Neuronal stem cell (in vitro differentiated cells): ENCODE measurements around the gene MLLT3.

Experiments used
- DNase-seq: peaks from one replicate; pipeline ENCODE4 v3.0.0-alpha.2; 2013; ENCODE audit warnings: low spot score
- H2AFZ ChIP-seq: one replicate; pipeline ENCODE4 v1.6.1; 2013; ENCODE audit warnings: mild to moderate bottlenecking, low read length, inconsistent platforms
- H2AK5ac ChIP-seq: 2 replicates; pipeline ENCODE4 v1.6.1; 2013; ENCODE audit warnings: low read depth, mild to moderate bottlenecking, inconsistent platforms, low read length, moderate library complexity, mixed read lengths
- H2BK120ac ChIP-seq: 2 replicates; pipeline ENCODE4 v1.6.1; 2013; ENCODE audit warnings: low read depth, mild to moderate bottlenecking, inconsistent platforms, low read length, moderate library complexity, mixed read lengths
- H2BK12ac ChIP-seq: one replicate; pipeline ENCODE4 v1.6.1; 2013; ENCODE audit warnings: low read length, inconsistent platforms
- H2BK15ac ChIP-seq: 2 replicates; pipeline ENCODE4 v1.6.1; 2013; ENCODE audit warnings: mild to moderate bottlenecking, low read length, inconsistent platforms, mixed read lengths
- H2BK5ac ChIP-seq: one replicate; pipeline ENCODE4 v1.6.1; 2013; ENCODE audit warnings: inconsistent platforms, mild to moderate bottlenecking, low read length, moderate library complexity
- H3K14ac ChIP-seq: one replicate; pipeline ENCODE4 v1.6.1; 2013; ENCODE audit warnings: low read length, inconsistent platforms
- H3K18ac ChIP-seq: 2 replicates; pipeline ENCODE4 v1.6.1; 2013; ENCODE audit warnings: low read length, inconsistent platforms
- H3K23ac ChIP-seq: 2 replicates; pipeline ENCODE4 v1.6.1; 2013; ENCODE audit warnings: low read depth, mild to moderate bottlenecking, mixed read lengths, low read length, inconsistent platforms; ENCODE audit not compliant: poor library complexity
- H3K27ac ChIP-seq: replicated peaks from 3 replicates; pipeline ENCODE4 v1.5.1; 2013; ENCODE audit warnings: low read length, inconsistent platforms
- H3K27me3 ChIP-seq, 3 experiments: 2 replicates each; pipeline ENCODE4 v1.6.1; 2013; ENCODE audit warnings: low read length in 3 of 3, mild to moderate bottlenecking in 2 of 3, inconsistent platforms in 1 of 3, low read depth in 1 of 3, mixed read lengths in 1 of 3, moderate library complexity in 1 of 3; ENCODE audit not compliant: control insufficient read depth in 3 of 3, insufficient read depth in 3 of 3
- H3K36me3 ChIP-seq, 2 donors: replicated peaks in 1 of 2; 2 replicates each; pipeline ENCODE4 v1.6.1; 2013; ENCODE audit warnings: low read length in 2 of 2; ENCODE audit not compliant: control insufficient read depth in 2 of 2, insufficient read depth in 2 of 2
- H3K4ac ChIP-seq: 2 replicates; pipeline ENCODE4 v1.6.1; 2013; ENCODE audit warnings: inconsistent platforms, mild to moderate bottlenecking, low read length, moderate library complexity
- H3K4me1 ChIP-seq, 2 donors: 1 replicate in 1 of 2; 2 replicates in 1 of 2; pipeline ENCODE4 v1.6.1; 2013; ENCODE audit warnings: low read length in 2 of 2, low read depth in 1 of 2; ENCODE audit not compliant: control insufficient read depth in 2 of 2, insufficient read depth in 1 of 2
- H3K4me2 ChIP-seq: one replicate; pipeline ENCODE4 v1.6.1; 2013; ENCODE audit warnings: mild to moderate bottlenecking, low read length, inconsistent platforms; ENCODE audit not compliant: insufficient read depth, poor library complexity, severe bottlenecking
- H3K4me3 ChIP-seq, 2 donors: 2 replicates each; pipeline ENCODE4 v1.5.1; 2013; ENCODE audit warnings: low read length in 2 of 2, mild to moderate bottlenecking in 2 of 2, inconsistent platforms in 1 of 2, moderate library complexity in 1 of 2
- H3K79me1 ChIP-seq: one replicate; pipeline ENCODE4 v1.6.1; 2013; ENCODE audit warnings: low read depth, mild to moderate bottlenecking, inconsistent platforms, low read length, moderate library complexity
- H3K9ac ChIP-seq: one replicate; pipeline ENCODE4 v1.6.1; 2013; ENCODE audit warnings: mild to moderate bottlenecking, low read depth, low read length, inconsistent platforms; ENCODE audit not compliant: poor library complexity
- H3K9me3 ChIP-seq, 2 donors: replicated peaks in 1 of 2; 2 replicates each; pipeline versions ENCODE3 to v1.6.1; 2013; ENCODE audit warnings: low read length in 2 of 2, mild to moderate bottlenecking in 2 of 2, inconsistent platforms in 1 of 2, low read depth in 1 of 2, mixed read lengths in 1 of 2, moderate library complexity in 1 of 2; ENCODE audit not compliant: control insufficient read depth in 2 of 2, insufficient read depth in 1 of 2
- H4K8ac ChIP-seq: one replicate; pipeline ENCODE4 v1.6.1; 2013; ENCODE audit warnings: low read depth, mild to moderate bottlenecking, inconsistent platforms, low read length, moderate library complexity
- H4K91ac ChIP-seq: one replicate; pipeline ENCODE4 v1.6.1; 2013; ENCODE audit warnings: low read length, low read depth, mild to moderate bottlenecking, inconsistent platforms; ENCODE audit not compliant: poor library complexity
- WGBS, 2 donors: extraction: QIAGEN DNeasy Blood & Tissue Kit; methylation state at CpG; one replicate each; pipeline ENCODE4 v1.1.7; 2013; ENCODE audit warnings: missing lambda C conversion rate in 2 of 2, mixed read lengths in 1 of 2; ENCODE audit not compliant: insufficient read length in 2 of 2, insufficient replicate concordance in 1 of 2; ENCODE audit errors: extremely low coverage in 2 of 2; 5-methylcytosine and 5-hydroxymethylcytosine counted together

Gene MLLT3

DNA sequence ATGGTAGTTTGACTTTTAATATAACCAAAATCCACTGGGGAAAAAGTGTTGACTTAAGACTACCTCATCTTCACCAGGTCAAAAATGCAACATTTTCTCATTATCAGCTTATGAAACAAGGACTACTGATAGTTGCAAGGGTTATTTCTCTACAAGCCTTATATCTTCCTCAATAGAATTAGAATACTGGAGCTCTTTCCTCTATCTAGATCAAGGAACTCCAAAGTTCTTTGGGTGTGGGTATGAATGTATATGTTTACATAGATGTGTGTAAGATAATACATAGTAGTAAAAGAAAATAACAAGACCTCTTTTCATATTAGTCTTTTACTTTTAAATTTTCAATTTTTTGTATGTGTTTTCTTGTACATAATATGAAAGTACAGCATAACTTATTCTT, 244.5 kb downstream of the MLLT3 start:
- Histone ChIP-seq H3K4me1 (peaks cover 5% of the 10 kb centered on the region in 2 donors), H2BK5ac (no peak overlapping the region), H2BK120ac (no peak overlapping the region), H3K18ac (no peak overlapping the region), H3K27me3 (no peaks in the 10 kb centered on the region), H2BK12ac (no peak overlapping the region), H2BK15ac (no peak overlapping the region), H3K79me1 (no peaks in the 10 kb centered on the region), H3K9ac (no peak overlapping the region), H3K9me3 (no peaks in the 10 kb centered on the region), H2AFZ (no peak overlapping the region), H4K8ac (no peak overlapping the region), H3K4me3 (no peak overlapping the region), H3K27ac (no peak overlapping the region), H2AK5ac (no peak overlapping the region), H3K23ac (no peak overlapping the region), H3K14ac (no peak overlapping the region), H3K4ac (no peak overlapping the region), H3K36me3 (no peaks in the 10 kb centered on the region), H4K91ac (no peak overlapping the region), H3K4me2 (no peak overlapping the region)
- no peak for DNase-seq

- no peak for DNase-seq
- no peak overlapping the region for H3K4me2 ChIP-seq
- no peak overlapping the region for H4K8ac ChIP-seq
- no peak overlapping the region for H2AK5ac ChIP-seq
- H3K36me3 ChIP-seq = no peaks in the 10 kb centered on the region
- no peak overlapping the region for H4K91ac ChIP-seq
- H3K9me3 ChIP-seq = peaks cover 0 to 1% of the 10 kb centered on the region in 2 donors
- no peak overlapping the region for H2BK120ac ChIP-seq
- H2BK12ac ChIP-seq = no peak overlapping the region
- no peak overlapping the region for H2BK15ac ChIP-seq
- no peak overlapping the region for H2BK5ac ChIP-seq
- H3K9ac ChIP-seq = no peak overlapping the region
- H3K27ac ChIP-seq = no peak overlapping the region
- no peak overlapping the region for H3K23ac ChIP-seq
- H3K4me1 ChIP-seq = peaks cover 3 to 5% of the 10 kb centered on the region in 2 donors
- H2AFZ ChIP-seq = no peak overlapping the region
- no peak overlapping the region for H3K14ac ChIP-seq
- H3K4ac ChIP-seq = no peak overlapping the region
- no peak overlapping the region for H3K18ac ChIP-seq
- no peak overlapping the region for H3K4me3 ChIP-seq
- no peaks in the 10 kb centered on the region for H3K27me3 ChIP-seq
- no CpG with 5 or more reads among the region's 4 CpGs for WGBS, 2 donors
- H3K79me1 ChIP-seq = no peaks in the 10 kb centered on the region
Observed at GRCh38 chr9:20376731-20377375, 245.4 kb downstream of the MLLT3 start.

GRCh38 chr9:20376042-20376441, 246.3 kb downstream of the MLLT3 start:
- 100% methylated on average over 1 of the region's 4 CpGs for WGBS, 2 donors
- H2BK15ac ChIP-seq = no peak overlapping the region
- no peak overlapping the region for H3K4me2 ChIP-seq
- no peak overlapping the region for H3K18ac ChIP-seq
- peaks cover 0 to 7% of the 10 kb centered on the region in 2 donors for H3K9me3 ChIP-seq
- no peak overlapping the region for H2BK120ac ChIP-seq
- H2BK12ac ChIP-seq = no peak overlapping the region
- H3K36me3 ChIP-seq = no peaks in the 10 kb centered on the region
- no peak overlapping the region for H2AFZ ChIP-seq
- no peak overlapping the region for H2BK5ac ChIP-seq
- no peak overlapping the region for H3K4ac ChIP-seq
- H3K4me1 ChIP-seq = peaks cover 3 to 5% of the 10 kb centered on the region in 2 donors
- no peaks in the 10 kb centered on the region for H3K79me1 ChIP-seq
- H3K14ac ChIP-seq = no peak overlapping the region
- no peak for DNase-seq
- H3K23ac ChIP-seq = no peak overlapping the region
- H3K27me3 ChIP-seq = no peaks in the 10 kb centered on the region
- H3K4me3 ChIP-seq = no peak overlapping the region
- no peak overlapping the region for H4K8ac ChIP-seq
- H4K91ac ChIP-seq = no peak overlapping the region
- H3K27ac ChIP-seq = no peak overlapping the region
- H2AK5ac ChIP-seq = no peak overlapping the region
- no peak overlapping the region for H3K9ac ChIP-seq

DNA sequence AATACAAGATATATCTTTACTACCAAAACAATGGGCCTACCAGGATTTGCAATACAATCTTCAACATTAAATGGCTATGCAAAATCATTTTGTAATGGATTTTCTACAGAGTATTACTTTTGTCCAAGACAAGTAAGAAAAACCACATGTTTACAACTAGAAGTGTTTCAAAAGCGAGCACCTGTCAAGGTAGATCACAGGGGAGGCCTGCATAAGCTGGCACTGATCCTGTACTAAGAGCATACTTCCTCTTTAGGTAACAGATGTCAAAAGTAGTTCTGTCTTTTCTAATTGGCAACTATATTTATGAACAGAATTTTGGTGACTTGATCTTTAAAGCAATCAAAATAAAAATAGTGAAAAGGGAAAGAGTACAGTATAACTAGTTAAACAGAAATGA, 249.0 kb downstream of the MLLT3 start:
- Histone ChIP-seq H2AFZ (no peak overlapping the region), H3K4me2 (no peak overlapping the region), H3K27ac (no peak overlapping the region), H2AK5ac (no peak overlapping the region), H3K9me3 (peaks cover 0 to 8% of the 10 kb centered on the region in 2 donors), H3K14ac (no peak overlapping the region), H4K91ac (no peak overlapping the region), H3K4me3 (no peak overlapping the region), H2BK12ac (no peak overlapping the region), H3K36me3 (no peaks in the 10 kb centered on the region), H3K4ac (no peak overlapping the region), H3K9ac (no peak overlapping the region), H2BK5ac (no peak overlapping the region), H3K79me1 (no peaks in the 10 kb centered on the region), H3K27me3 (no peaks in the 10 kb centered on the region), H3K18ac (no peak overlapping the region), H2BK15ac (no peak overlapping the region), H3K4me1 (no peaks in the 10 kb centered on the region), H2BK120ac (no peak overlapping the region), H3K23ac (no peak overlapping the region), H4K8ac (no peak overlapping the region)
- WGBS, 2 donors = no CpG with 5 or more reads among the region's 1 CpG
- no peak for DNase-seq
